KMS-11 (cell line): ENCODE data around the gene COG2.

ENCODE experiments used
- H2AFZ ChIP-seq: fragments of 200-600 bp; sonication (generic); 2 replicates; pipeline ENCODE4 v1.6.1; 2016; ENCODE audit warnings: antibody characterized with exemption, mixed run types, low read depth
- H3K27ac ChIP-seq: fragments of 200-600 bp; sonication (generic); 2 replicates; pipeline ENCODE4 v1.6.1; 2016; ENCODE audit warnings: mild to moderate bottlenecking, mixed run types
- H3K27me3 ChIP-seq: fragments of 200-600 bp; sonication (generic); 2 replicates; pipeline ENCODE4 v1.6.1; 2017; ENCODE audit warnings: mild to moderate bottlenecking, low read depth, mixed run types, moderate library complexity; ENCODE audit not compliant: insufficient read depth
- H3K36me3 ChIP-seq: fragments of 200-600 bp; sonication (generic); 2 replicates; pipeline ENCODE4 v1.6.1; 2017; ENCODE audit warnings: mild to moderate bottlenecking, mixed run types; ENCODE audit not compliant: insufficient read depth
- H3K4me1 ChIP-seq: fragments of 200-600 bp; sonication (generic); 2 replicates; pipeline ENCODE4 v1.6.1; 2016; ENCODE audit warnings: mild to moderate bottlenecking, low read depth, mixed run types; ENCODE audit not compliant: poor library complexity, severe bottlenecking
- H3K4me2 ChIP-seq: fragments of 200-600 bp; sonication (generic); 2 replicates; pipeline ENCODE4 v1.7.0; 2016; ENCODE audit warnings: mild to moderate bottlenecking, mixed run types
- H3K4me3 ChIP-seq: fragments of 200-600 bp; sonication (generic); IDR thresholded peaks from 2 replicates; pipeline ENCODE4 v1.6.1; 2017; ENCODE audit warnings: low read depth, low read length, mixed read lengths; ENCODE audit not compliant: insufficient read depth
- H3K79me2 ChIP-seq: fragments of 200-600 bp; sonication (generic); 2 replicates; pipeline ENCODE4 v1.6.1; 2016; ENCODE audit warnings: low read depth, mixed run types; ENCODE audit not compliant: insufficient read depth
- H3K9ac ChIP-seq: fragments of 200-600 bp; sonication (generic); 2 replicates; pipeline ENCODE4 v1.6.1; 2016; ENCODE audit warnings: mild to moderate bottlenecking, mixed run types
- H4K20me1 ChIP-seq: fragments of 200-600 bp; sonication (generic); 2 replicates; pipeline ENCODE4 v1.6.1; 2016; ENCODE audit warnings: mild to moderate bottlenecking, mixed run types; ENCODE audit not compliant: insufficient read depth
- TF ChIP-seq, protein P1 (sequence below): fragments of 200-600 bp; sonication (generic); conservative IDR thresholded peaks from 2 replicates; pipeline ENCODE4 v1.6.1; 2017; ENCODE audit warnings: low read depth, mild to moderate bottlenecking, antibody characterized with exemption, low read length, moderate library complexity, mixed read lengths

COG2 gene

DNA sequence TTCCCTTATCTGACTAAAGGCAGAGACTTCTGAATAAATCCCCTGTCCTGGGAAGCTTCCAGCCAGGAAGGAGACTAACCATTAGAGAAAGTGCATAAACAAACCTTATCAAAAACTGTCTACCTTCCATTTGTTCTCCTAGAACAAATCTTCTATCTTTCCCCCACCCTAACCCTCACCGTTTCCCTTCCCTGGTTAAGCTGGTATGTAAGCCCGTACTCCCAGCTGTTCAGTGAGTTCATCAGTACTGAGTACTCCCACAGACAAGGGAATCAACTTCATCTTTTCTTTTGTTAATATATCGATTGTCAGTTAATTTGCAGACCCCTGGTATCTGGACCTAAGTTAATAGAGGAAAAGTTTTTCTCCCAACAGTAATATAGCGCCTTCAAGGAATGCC, 20.1 kb upstream of the COG2 start:
- Histone ChIP-seq H4K20me1 (no peaks in the 10 kb centered on the region), H3K27ac (no peak overlapping the region), H2AFZ (no peak overlapping the region), H3K4me3 (no peak overlapping the region), H3K27me3 (no peaks in the 10 kb centered on the region), H3K9ac (no peak overlapping the region), H3K36me3 (no peaks in the 10 kb centered on the region), H3K4me1 (no peaks in the 10 kb centered on the region), H3K4me2 (no peak overlapping the region), H3K79me2 (no peaks in the 10 kb centered on the region)
- TF ChIP-seq, protein P1, sequence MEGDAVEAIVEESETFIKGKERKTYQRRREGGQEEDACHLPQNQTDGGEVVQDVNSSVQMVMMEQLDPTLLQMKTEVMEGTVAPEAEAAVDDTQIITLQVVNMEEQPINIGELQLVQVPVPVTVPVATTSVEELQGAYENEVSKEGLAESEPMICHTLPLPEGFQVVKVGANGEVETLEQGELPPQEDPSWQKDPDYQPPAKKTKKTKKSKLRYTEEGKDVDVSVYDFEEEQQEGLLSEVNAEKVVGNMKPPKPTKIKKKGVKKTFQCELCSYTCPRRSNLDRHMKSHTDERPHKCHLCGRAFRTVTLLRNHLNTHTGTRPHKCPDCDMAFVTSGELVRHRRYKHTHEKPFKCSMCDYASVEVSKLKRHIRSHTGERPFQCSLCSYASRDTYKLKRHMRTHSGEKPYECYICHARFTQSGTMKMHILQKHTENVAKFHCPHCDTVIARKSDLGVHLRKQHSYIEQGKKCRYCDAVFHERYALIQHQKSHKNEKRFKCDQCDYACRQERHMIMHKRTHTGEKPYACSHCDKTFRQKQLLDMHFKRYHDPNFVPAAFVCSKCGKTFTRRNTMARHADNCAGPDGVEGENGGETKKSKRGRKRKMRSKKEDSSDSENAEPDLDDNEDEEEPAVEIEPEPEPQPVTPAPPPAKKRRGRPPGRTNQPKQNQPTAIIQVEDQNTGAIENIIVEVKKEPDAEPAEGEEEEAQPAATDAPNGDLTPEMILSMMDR, result no peak

DNA sequence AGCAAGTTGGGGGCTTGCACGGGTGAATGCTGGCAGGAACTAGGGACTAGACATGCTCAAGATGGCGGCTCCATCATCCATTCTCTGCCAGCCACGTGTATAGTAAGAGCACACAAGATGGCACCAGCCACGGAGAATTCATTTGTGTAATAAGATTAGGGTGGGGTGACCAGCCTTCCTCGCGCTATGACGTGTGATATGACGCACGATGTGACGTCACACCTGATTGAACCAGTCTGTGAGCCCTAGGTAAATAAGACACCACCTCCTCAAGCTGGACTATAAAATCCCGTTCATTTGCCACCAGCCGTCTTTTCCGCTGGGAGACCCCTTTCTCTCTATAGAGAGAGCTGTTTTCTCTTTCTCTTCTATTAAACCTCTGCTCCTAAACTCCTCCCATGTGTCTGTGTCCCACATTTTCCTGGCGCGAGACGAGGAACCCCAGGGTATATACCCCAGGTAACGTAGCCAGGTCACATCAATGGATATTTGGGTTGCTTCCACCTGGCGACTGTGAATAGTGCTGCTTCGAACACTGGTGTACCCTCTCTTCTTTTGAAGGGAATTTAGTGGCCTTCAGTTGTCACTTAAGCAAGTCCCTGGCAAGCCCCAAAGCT, 18.1 kb upstream of the COG2 start:
- H2AFZ ChIP-seq, result no peak overlapping the region
- no peak overlapping the region for H3K9ac ChIP-seq
- no peak overlapping the region for H3K27ac ChIP-seq
- H4K20me1 ChIP-seq, result no peaks in the 10 kb centered on the region
- H3K27me3 ChIP-seq, result no peaks in the 10 kb centered on the region
- H3K4me1 ChIP-seq, result no peaks in the 10 kb centered on the region
- H3K4me2 ChIP-seq, result no peak overlapping the region
- H3K79me2 ChIP-seq, result no peaks in the 10 kb centered on the region
- no peaks in the 10 kb centered on the region for H3K36me3 ChIP-seq
- TF ChIP-seq, protein P1, result no peak
- no peak overlapping the region for H3K4me3 ChIP-seq

DNA sequence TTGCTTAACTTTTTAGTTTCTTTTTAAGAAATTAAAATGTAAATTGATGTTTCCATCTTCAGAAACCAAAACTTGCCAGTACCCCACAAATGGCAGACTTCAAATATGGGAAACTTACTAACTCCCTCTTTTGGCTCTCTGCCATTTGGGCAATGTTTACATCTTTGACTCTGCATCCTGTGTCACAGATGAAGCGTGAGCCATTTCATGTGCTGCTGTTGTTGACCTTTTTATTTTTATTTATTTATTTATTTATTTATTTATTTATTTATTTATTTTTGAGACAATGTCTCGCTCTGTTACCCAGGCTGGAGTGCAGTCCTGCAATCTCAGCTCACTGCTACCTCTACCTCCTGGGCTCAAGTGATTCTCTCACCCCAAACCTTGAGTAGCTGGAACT, 16.0 kb upstream of the COG2 start:
- Histone ChIP-seq H3K4me1 (no peaks in the 10 kb centered on the region), H3K79me2 (no peaks in the 10 kb centered on the region), H3K27me3 (no peaks in the 10 kb centered on the region), H3K36me3 (no peaks in the 10 kb centered on the region), H3K9ac (no peak overlapping the region), H3K4me3 (no peak overlapping the region), H3K4me2 (no peak overlapping the region), H3K27ac (no peak overlapping the region), H2AFZ (no peak overlapping the region), H4K20me1 (no peaks in the 10 kb centered on the region)
- TF ChIP-seq, protein P1, result no peak

DNA sequence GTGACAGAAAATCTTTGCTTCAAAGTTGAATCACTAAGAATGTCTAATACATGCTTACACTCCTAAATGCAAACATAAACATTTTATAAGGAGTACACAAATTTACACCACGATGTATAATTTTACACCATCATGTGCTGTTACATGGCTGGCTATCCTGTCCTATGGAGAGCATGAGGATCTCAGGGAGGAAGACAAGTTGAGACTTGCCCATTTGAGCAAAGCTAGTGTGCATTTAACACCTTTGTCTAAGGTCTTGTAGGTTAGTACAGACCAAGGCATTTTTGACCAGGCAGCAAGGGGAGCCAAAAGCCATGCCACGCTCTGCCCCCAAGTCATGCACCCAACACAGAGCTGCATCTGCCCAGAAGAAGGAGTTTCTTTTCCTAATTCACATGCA, 14.5 kb upstream of the COG2 start:
- H3K79me2 ChIP-seq, result no peaks in the 10 kb centered on the region
- no peaks in the 10 kb centered on the region for H3K27me3 ChIP-seq
- H3K4me1 ChIP-seq, result no peaks in the 10 kb centered on the region
- H3K9ac ChIP-seq, result no peak overlapping the region
- H3K27ac ChIP-seq, result no peak overlapping the region
- H4K20me1 ChIP-seq, result no peaks in the 10 kb centered on the region
- H3K4me3 ChIP-seq, result no peak overlapping the region
- H3K36me3 ChIP-seq, result no peaks in the 10 kb centered on the region
- H3K4me2 ChIP-seq, result no peak overlapping the region
- TF ChIP-seq, protein P1, result no peak
- no peak overlapping the region for H2AFZ ChIP-seq
